Thyroid gland (tissue), 4 donors: ENCODE results near the gene PREPL.

Experiments
- CTCF ChIP-seq, 6 experiments: fragments of 200-600 bp in 3 of 6; fragments of 450-650 bp in 3 of 6; sonication (generic) in 3 of 6; IDR thresholded peaks; one replicate each; pipeline ENCODE4 v1.5.1; 2016 to 2019; ENCODE audit warnings: antibody characterized with exemption in 6 of 6, mild to moderate bottlenecking in 2 of 6, inconsistent platforms in 1 of 6, moderate library complexity in 1 of 6
- POLR2A ChIP-seq, 2 donors: fragments of 450-650 bp; IDR thresholded peaks; one replicate each; pipeline ENCODE4 v1.6.1; 2017; ENCODE audit warnings: antibody characterized with exemption in 2 of 2, mild to moderate bottlenecking in 2 of 2, moderate library complexity in 1 of 2

DNA sequence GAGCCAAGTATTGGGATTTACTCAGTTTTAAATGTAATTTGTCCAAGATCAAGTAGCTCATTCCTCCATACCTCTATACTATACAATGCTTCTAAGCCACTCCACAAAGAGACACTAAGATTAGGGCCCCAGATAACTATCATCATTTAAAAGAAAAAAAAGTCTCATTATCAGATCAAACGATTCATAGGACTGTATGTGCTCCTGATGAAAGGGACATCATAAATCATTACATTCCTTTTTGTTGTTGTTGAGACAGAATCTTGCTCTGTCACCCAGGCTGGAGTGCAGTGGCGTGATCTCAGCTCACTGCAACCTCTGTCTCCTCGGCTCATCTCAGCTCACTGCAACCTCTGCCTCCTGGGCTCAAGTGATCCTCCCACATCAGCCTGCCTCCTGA, 88.2 kb downstream of the PREPL start:
- TF ChIP-seq CTCF (IDR thresholded peaks at IDR 0.05) = no peak
- TF ChIP-seq POLR2A (IDR thresholded peaks at IDR 0.05) = no peak
